ENCODE measurements around the gene PTPRQ. TPM values are rescaled to one million over a fixed set of nuclear protein-coding genes. Genes with fewer than 3 reads are reported as not detected.
"Not testable (repeated sequence)": the region's sequence is repeated elsewhere in the genome, so short reads cannot be mapped to it uniquely, and the experiment has no call there.

Gene PTPRQ
- polyA plus RNA-seq, 1 of the 3 experiments (the other 2 are of a cell fraction): 0.46 TPM

- H3K4me3 ChIP-seq (ENCODE audit: low read depth in 2 of 2, low read length in 1 of 2); H4K20me1 ChIP-seq (ENCODE audit: insufficient read depth); H2AFZ ChIP-seq (ENCODE audit: low read depth); H3K27me3 ChIP-seq (ENCODE audit: insufficient read depth); H3K4me1 ChIP-seq (ENCODE audit: control insufficient read depth in 1 of 2, insufficient read depth in 2 of 2, low read depth in 1 of 2, low read length in 1 of 2); H3K79me2 ChIP-seq (ENCODE audit: insufficient read depth); H3K36me3 ChIP-seq (replicated peaks in 1 of 2; ENCODE audit: control insufficient read depth in 1 of 2, insufficient read depth in 2 of 2, low read length in 1 of 2); H3K9me3 ChIP-seq; DNase-seq; H3F3A ChIP-seq (replicated peaks; ENCODE audit: insufficient read depth); POLR2A ChIA-PET; H3K27ac ChIP-seq (ENCODE audit: low read depth in 2 of 2, low read length in 1 of 2); H3K4me2 ChIP-seq; H3K9ac ChIP-seq; H3K9me2 ChIP-seq: not testable (repeated sequence)
- CTCF ChIA-PET: interaction anchor here (0.7 kb wide), 1 partner anchor 49 kb away, joined by 4 read pairs; no protein-coding TSS in a partner anchor
- WGBS (ENCODE audit: low lambda C conversion rate): 13% methylated on average over 7 of the region's 18 CpGs
Observed at GRCh38 chr12:80461851-80462250, 17.8 kb downstream of the PTPRQ start.

GRCh38 chr12:80469681-80470080 lies 25.6 kb downstream of the PTPRQ start:
- no peak for TF ChIP-seq SMC3 (IDR thresholded peaks at IDR 0.05; ENCODE audit: low read depth, low read length)
- TF ChIP-seq MXI1 (IDR thresholded peaks at IDR 0.05; ENCODE audit: low read depth, low read length): no peak
- no peak for TF ChIP-seq ZBTB33 (IDR thresholded peaks at IDR 0.05; ENCODE audit: borderline replicate concordance, low read depth)
- TF ChIP-seq PBX3 (IDR thresholded peaks at IDR 0.05): no peak
- peaks cover 0 to 9% of the 10 kb centered on the region in 2 experiments; a peak in 1 of 4 replicates for H3K4me1 ChIP-seq (ENCODE audit: control insufficient read depth in 1 of 2, insufficient read depth in 2 of 2, low read depth in 1 of 2, low read length in 1 of 2)
- no peak overlapping the region for H3K27ac ChIP-seq (ENCODE audit: low read depth in 2 of 2, low read length in 1 of 2)
- CTCF ChIA-PET: no interaction called here
- WGBS (ENCODE audit: low lambda C conversion rate): 20% methylated on average over 1 of the region's 1 CpG
- H3K79me2 ChIP-seq (ENCODE audit: insufficient read depth): no peaks in the 10 kb centered on the region
- no peak overlapping the region for H3K4me3 ChIP-seq (ENCODE audit: low read depth in 2 of 2, low read length in 1 of 2)
- POLR2A ChIA-PET: no interaction called here
- no peaks in the 10 kb centered on the region for H3K36me3 ChIP-seq (replicated peaks in 1 of 2; ENCODE audit: control insufficient read depth in 1 of 2, insufficient read depth in 2 of 2, low read length in 1 of 2)
- no peak overlapping the region for H2AFZ ChIP-seq (ENCODE audit: low read depth)
- H3K27me3 ChIP-seq (ENCODE audit: insufficient read depth): no peaks in the 10 kb centered on the region
- H3K4me2 ChIP-seq: no peak overlapping the region
- no peaks in the 10 kb centered on the region for H3F3A ChIP-seq (replicated peaks; ENCODE audit: insufficient read depth)
- no peaks in the 10 kb centered on the region for H4K20me1 ChIP-seq (ENCODE audit: insufficient read depth)
- H3K9ac ChIP-seq: no peak overlapping the region
- no peak for DNase-seq
- H3K9me2 ChIP-seq: no peaks in the 10 kb centered on the region
- H3K9me3 ChIP-seq: no peaks in the 10 kb centered on the region

- no peak for DNase-seq
- no peaks in the 10 kb centered on the region for H3K36me3 ChIP-seq (replicated peaks in 1 of 2; ENCODE audit: control insufficient read depth in 1 of 2, insufficient read depth in 2 of 2, low read length in 1 of 2)
- no peak for TF ChIP-seq RAD21 (IDR thresholded peaks at IDR 0.05; ENCODE audit: low read length)
- no peak for TF ChIP-seq USF1 (IDR thresholded peaks at IDR 0.05; ENCODE audit: borderline replicate concordance, low read depth)
- TF ChIP-seq EZH2phosphoT487 (IDR thresholded peaks at IDR 0.05; ENCODE audit: borderline replicate concordance, low read depth): no peak
- TF ChIP-seq REST (IDR thresholded peaks at IDR 0.05; ENCODE audit: low read depth, low read length): no peak
- TF ChIP-seq YY1 (IDR thresholded peaks at IDR 0.05; ENCODE audit: low read depth): no peak
- TF ChIP-seq PBX3 (IDR thresholded peaks at IDR 0.05): no peak
- TF ChIP-seq MAX (IDR thresholded peaks at IDR 0.05; ENCODE audit: low read depth): no peak
- no peak for TF ChIP-seq TAF1 (IDR thresholded peaks at IDR 0.05; ENCODE audit: borderline replicate concordance, low read depth, low read length)
Observed at GRCh38 chr12:80470403-80470802, 26.4 kb downstream of the PTPRQ start.

More at GRCh38 chr12:80470403-80470802, 26.4 kb downstream of the PTPRQ start:
- Histone ChIP-seq H3K9me2 (no peaks in the 10 kb centered on the region), H3K79me2 (ENCODE audit: insufficient read depth) (no peaks in the 10 kb centered on the region), H2AFZ (ENCODE audit: low read depth) (no peak overlapping the region), H3F3A (replicated peaks; ENCODE audit: insufficient read depth) (no peaks in the 10 kb centered on the region), H3K27ac (ENCODE audit: low read depth in 2 of 2, low read length in 1 of 2) (no peak overlapping the region), H3K27me3 (ENCODE audit: insufficient read depth) (no peaks in the 10 kb centered on the region), H3K4me3 (ENCODE audit: low read depth in 2 of 2, low read length in 1 of 2) (no peak overlapping the region), H3K4me1 (ENCODE audit: control insufficient read depth in 1 of 2, insufficient read depth in 2 of 2, low read depth in 1 of 2, low read length in 1 of 2) (peaks cover 0 to 9% of the 10 kb centered on the region in 2 experiments; a peak in 1 of 4 replicates), H4K20me1 (ENCODE audit: insufficient read depth) (no peaks in the 10 kb centered on the region), H3K4me2 (no peak overlapping the region), H3K9me3 (no peaks in the 10 kb centered on the region), H3K9ac (no peak overlapping the region)
- ChIA-PET POLR2A (no interaction called here), CTCF (no interaction called here)
- 47% methylated on average over 1 of the region's 1 CpG for WGBS (ENCODE audit: low lambda C conversion rate)

All from SK-N-SH (cell line).